ENCODE data around the gene NCOR2.
A peak's percentile ranks its signal among the peaks of the same experiment; 100 is the strongest.

The NCOR2 gene

GRCh38 chr12:124520907-124521306 is 46.5 kb downstream of the NCOR2 start:
- DNase-seq, result no peak

- DNase-seq, result peak; percentile 78
Measured at GRCh38 chr12:124520265-124520701, 47.1 kb downstream of the NCOR2 start.

- DNase-seq, result no peak
Measured at GRCh38 chr12:124519746-124520145, 47.7 kb downstream of the NCOR2 start.

GRCh38 chr12:124518051-124518932 is 49.1 kb downstream of the NCOR2 start:
- DNase-seq, result peak; percentile 99
